Upper lobe of right lung (tissue), 1 donor: Measurements from ENCODE around the gene ZCCHC13. TPM values are rescaled to one million over a fixed set of nuclear protein-coding genes. Genes with fewer than 3 reads are reported as not detected.
"Not testable (repeated sequence)": the region's sequence is repeated elsewhere in the genome, so short reads cannot be mapped to it uniquely, and the experiment has no call there.

Experiments used
- ATAC-seq: fragments of 200-7000 bp; cut with Tn5 transposase; one replicate; pipeline ENCODE4 v1.9.1; 2020; ENCODE audit warnings: mild to moderate bottlenecking, moderate library complexity
- DNase-seq: peaks from one replicate; pipeline ENCODE4 v3.0.0-alpha.2; 2020
- H3K27ac ChIP-seq: fragments of 200-600 bp; one replicate; pipeline ENCODE4 v1.8.0; 2022
- H3K27me3 ChIP-seq: fragments of 200-600 bp; one replicate; pipeline ENCODE4 v1.8.0; 2022; ENCODE audit warnings: mild to moderate bottlenecking
- H3K36me3 ChIP-seq: fragments of 200-600 bp; one replicate; pipeline ENCODE4 v1.8.0; 2022
- H3K4me1 ChIP-seq: fragments of 200-600 bp; one replicate; pipeline ENCODE4 v1.8.0; 2022
- H3K4me3 ChIP-seq: fragments of 200-600 bp; one replicate; pipeline ENCODE4 v1.8.0; 2022; ENCODE audit warnings: mild to moderate bottlenecking
- H3K9me3 ChIP-seq: fragments of 200-600 bp; one replicate; pipeline ENCODE4 v1.8.0; 2022
- intact Hi-C: fragments of 100-400 bp; cut with DNase I; formaldehyde crosslinking; loops from one replicate; pipeline ENCODE4 v1.11.0; 2022
- total RNA-seq: library from RNA; stranded (reverse); fragmentation: NEBNext Ultra II Directional; extraction: Animal tissue kit (Norgen Biotek cat#: 25700); gene quantifications from one replicate; pipeline ENCODE4 v1.2.1, GENCODE V29; 2021
- TF ChIP-seq, protein P1 (sequence below): fragments of 200-600 bp; IDR thresholded peaks from one replicate; pipeline ENCODE4 v1.8.0; 2022; ENCODE audit warnings: antibody characterized with exemption
- donor health status: DM: no; HTN: yes; CAD: no; lungs with severe emphysema.

ZCCHC13 gene
- total RNA-seq, 1 donor from 2014 or later: not detected

DNA sequence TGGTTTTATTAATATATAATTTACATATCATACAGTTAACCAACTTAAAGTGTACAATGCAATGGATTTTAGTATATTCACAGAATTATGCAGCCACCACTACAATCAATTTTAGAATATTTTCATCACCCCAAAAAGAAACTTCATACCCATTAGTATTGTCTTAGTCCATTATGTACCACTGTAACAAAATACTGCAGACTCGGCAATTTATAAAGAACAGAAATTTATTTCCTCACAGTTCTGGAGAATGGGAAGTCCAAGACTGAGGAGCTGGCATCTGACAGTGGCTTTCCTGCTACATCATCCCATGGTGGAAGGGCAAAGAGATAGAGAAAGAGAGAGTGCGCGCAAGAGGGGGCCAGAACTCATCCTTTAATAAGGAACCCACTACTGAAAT is 8.9 kb upstream of the ZCCHC13 start:
- DNase-seq (no peak), ATAC-seq (no peak)
- TF ChIP-seq, protein P1, sequence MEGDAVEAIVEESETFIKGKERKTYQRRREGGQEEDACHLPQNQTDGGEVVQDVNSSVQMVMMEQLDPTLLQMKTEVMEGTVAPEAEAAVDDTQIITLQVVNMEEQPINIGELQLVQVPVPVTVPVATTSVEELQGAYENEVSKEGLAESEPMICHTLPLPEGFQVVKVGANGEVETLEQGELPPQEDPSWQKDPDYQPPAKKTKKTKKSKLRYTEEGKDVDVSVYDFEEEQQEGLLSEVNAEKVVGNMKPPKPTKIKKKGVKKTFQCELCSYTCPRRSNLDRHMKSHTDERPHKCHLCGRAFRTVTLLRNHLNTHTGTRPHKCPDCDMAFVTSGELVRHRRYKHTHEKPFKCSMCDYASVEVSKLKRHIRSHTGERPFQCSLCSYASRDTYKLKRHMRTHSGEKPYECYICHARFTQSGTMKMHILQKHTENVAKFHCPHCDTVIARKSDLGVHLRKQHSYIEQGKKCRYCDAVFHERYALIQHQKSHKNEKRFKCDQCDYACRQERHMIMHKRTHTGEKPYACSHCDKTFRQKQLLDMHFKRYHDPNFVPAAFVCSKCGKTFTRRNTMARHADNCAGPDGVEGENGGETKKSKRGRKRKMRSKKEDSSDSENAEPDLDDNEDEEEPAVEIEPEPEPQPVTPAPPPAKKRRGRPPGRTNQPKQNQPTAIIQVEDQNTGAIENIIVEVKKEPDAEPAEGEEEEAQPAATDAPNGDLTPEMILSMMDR: no peak
- Histone ChIP-seq H3K4me3 (no peak overlapping the region), H3K36me3 (no peaks in the 10 kb centered on the region), H3K27ac (no peak overlapping the region), H3K27me3 (no peaks in the 10 kb centered on the region), H3K9me3 (no peaks in the 10 kb centered on the region), H3K4me1 (no peaks in the 10 kb centered on the region)
- intact Hi-C loops: no loop called here

DNA sequence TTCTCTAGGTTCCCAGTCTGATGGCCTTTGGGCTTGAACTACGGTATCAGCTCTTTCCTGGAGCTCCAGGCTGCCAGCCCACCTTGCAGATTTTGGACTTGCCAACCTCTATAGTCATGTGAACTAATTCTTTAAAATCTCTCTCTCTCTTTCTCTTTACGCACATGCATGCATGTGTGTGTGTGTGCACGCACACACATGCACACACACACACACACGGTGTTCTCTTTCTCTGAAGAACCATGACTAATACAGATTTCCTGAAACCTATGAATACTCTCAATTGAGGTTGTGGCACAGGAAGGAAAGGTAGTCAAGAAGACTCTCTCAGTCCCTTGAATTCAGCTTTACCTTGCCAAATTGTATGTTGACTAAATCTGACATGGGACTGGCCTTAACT is 6.2 kb upstream of the ZCCHC13 start:
- TF ChIP-seq, protein P1: no peak
- no peaks in the 10 kb centered on the region for H3K27me3 ChIP-seq
- no peak for ATAC-seq
- DNase-seq: no peak
- intact Hi-C loops: no loop called here
- no peaks in the 10 kb centered on the region for H3K36me3 ChIP-seq
- no peak overlapping the region for H3K27ac ChIP-seq
- H3K4me1 ChIP-seq: no peaks in the 10 kb centered on the region
- H3K9me3 ChIP-seq: no peaks in the 10 kb centered on the region
- no peak overlapping the region for H3K4me3 ChIP-seq

DNA sequence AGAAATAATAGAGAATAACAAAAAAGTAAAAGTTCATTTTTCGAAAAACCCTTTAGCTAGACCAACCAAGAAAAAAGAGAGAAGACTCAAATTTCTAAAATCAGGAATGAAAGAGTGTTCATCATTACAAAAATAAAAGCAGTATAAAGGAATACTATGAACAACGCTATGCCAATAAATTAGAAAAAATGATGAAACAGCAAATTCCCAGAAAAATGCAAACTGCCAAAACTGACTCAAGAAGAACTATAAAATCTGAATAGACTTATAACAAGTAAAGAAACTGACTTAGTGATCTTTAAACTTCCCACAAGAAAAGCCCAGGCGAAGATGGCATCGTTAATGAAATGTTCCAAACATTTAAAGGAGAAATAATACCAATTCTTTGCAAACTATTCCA is 3.1 kb upstream of the ZCCHC13 start:
- Histone ChIP-seq H3K27me3 (no peaks in the 10 kb centered on the region), H3K9me3 (no peaks in the 10 kb centered on the region), H3K36me3 (no peaks in the 10 kb centered on the region), H3K4me3 (no peak overlapping the region), H3K27ac (no peak overlapping the region), H3K4me1 (no peaks in the 10 kb centered on the region)
- intact Hi-C loops: no loop called here
- DNase-seq: no peak
- TF ChIP-seq, protein P1: no peak
- ATAC-seq: no peak

DNA sequence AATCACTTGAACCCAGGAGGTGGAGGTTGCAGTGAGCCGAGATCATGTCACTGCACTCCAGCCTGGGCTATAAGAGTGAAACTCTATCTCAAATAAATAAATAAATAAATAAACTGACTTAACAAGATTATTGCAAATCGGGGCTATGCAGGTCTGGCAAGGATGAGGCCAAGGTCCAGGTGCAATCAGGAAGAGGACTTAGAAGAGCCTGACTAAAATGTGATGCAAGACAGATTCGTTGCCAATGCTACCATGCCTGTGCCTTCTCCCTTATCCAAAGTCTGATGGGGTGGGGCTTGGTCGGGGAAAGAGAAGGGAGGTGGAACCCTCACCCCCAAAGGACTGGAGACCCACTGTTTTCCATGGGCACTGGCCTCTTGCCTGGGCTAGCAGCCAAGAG is 14.7 kb downstream of the ZCCHC13 start:
- no peak overlapping the region for H3K4me3 ChIP-seq
- TF ChIP-seq, protein P1: no peak
- no peaks in the 10 kb centered on the region for H3K4me1 ChIP-seq
- ATAC-seq (no peak), DNase-seq (no peak)
- no peaks in the 10 kb centered on the region for H3K9me3 ChIP-seq
- no peaks in the 10 kb centered on the region for H3K36me3 ChIP-seq
- no peak overlapping the region for H3K27ac ChIP-seq
- no peaks in the 10 kb centered on the region for H3K27me3 ChIP-seq
- intact Hi-C loops: no loop called here

DNA sequence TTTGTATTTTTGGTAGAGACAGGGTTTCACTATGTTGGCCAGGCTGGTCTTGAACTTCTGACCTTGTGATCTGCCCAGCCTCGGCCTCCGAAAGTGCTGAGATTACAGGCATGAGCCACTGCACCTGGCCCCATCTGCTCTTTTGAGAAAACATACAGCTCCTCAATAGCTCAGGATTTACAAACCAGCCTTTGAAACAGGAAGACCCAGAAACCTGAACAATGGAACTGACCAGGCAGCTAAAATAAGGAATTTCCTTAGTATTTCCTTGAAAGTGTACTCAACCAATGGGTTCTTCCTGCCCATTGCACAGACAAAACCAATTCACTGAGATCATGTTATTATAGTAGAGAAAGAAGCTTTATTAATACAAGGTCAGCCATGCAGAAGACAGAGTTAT is 15.3 kb downstream of the ZCCHC13 start:
- ATAC-seq, H3K4me1 ChIP-seq, H3K27ac ChIP-seq, H3K36me3 ChIP-seq, DNase-seq, H3K4me3 ChIP-seq, intact Hi-C loops, H3K9me3 ChIP-seq, H3K27me3 ChIP-seq: not testable (repeated sequence)

DNA sequence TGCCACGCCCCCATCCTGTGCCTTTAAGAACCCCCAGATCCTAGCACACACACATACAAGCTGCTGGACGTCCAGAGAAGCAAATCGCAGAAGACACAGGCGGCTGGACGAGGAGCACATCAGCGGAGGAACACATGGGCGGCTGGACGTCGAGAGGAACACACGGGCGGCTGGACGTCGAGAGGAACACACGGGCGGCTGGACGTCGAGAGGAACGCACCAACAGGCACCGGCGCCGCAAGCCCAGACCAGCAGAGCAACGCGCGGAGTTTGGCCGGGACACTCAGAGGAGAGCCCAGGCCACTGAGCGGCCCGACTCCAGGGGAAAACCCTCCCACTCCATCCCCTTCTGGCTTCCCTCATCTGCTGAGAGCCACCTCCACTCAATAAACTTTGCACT is 17.2 kb downstream of the ZCCHC13 start:
- Histone ChIP-seq H3K27ac (no peak overlapping the region), H3K4me3 (no peak overlapping the region), H3K4me1 (no peaks in the 10 kb centered on the region), H3K36me3 (no peaks in the 10 kb centered on the region), H3K27me3 (no peaks in the 10 kb centered on the region), H3K9me3 (no peaks in the 10 kb centered on the region)
- DNase-seq: no peak
- no peak for ATAC-seq
- intact Hi-C loops: no loop called here
- TF ChIP-seq, protein P1: no peak
